ENCODE results near the gene MYDGF.

Gene MYDGF

DNA sequence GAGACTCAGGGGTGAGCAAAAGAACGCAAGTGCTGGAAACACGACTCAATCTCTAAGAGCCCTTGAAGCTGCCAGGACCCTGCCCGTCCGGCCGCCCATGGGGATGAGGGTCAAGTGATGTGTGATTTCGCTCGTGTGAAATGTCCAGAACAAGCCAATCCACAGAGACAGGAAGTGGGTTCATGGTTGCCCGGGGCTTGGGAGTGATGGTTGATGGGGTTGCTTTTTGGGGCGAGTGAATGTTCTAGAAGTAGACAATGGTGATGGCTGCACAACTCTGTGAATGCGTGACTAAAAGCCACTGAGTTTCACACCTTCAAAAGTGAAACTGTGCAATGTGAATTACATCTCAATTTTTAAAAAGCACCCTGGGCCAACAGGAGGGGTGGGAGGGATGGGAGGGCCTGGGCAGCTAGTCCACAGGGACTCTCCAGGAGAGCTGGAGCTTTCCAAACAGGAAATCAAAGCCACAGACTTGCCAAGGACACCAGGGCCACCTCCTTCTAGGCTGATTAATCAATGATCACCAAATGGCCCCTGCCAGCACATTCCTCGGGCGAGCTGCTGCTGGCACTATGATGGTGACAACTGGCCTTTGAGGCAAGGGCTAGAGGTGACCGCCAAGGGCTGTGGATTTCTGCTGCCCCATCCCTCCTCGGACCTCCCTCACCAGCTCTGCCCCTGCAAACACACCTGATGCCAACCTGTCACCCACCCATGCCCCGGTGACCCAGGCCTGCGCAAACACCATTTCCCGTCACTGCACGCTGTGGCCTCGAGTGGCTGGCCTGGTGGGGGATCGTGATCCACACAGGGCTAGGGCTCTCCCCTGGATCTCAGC is 39.5 kb upstream of the MYDGF start:
- H3K27me3 ChIP-seq (ENCODE audit: control insufficient read depth, insufficient read depth, low read length): no peaks in the 10 kb centered on the region
- peaks cover 41% of the 10 kb centered on the region for H3K36me3 ChIP-seq (ENCODE audit: control insufficient read depth, low read depth, low read length)
- no peak overlapping the region for H3K9ac ChIP-seq (ENCODE audit: low read length)
- H3K4me3 ChIP-seq (ENCODE audit: low read length): no peak overlapping the region
- H3K4me1 ChIP-seq (ENCODE audit: control insufficient read depth, low read depth, low read length): no peaks in the 10 kb centered on the region
- no peaks in the 10 kb centered on the region for H3K9me3 ChIP-seq (ENCODE audit: control insufficient read depth, low read depth, low read length)
- H3K27ac ChIP-seq (ENCODE audit: low read length): no peak overlapping the region

GRCh38 chr19:4707956-4708650 is 38.0 kb upstream of the MYDGF start:
- peaks cover 41% of the 10 kb centered on the region for H3K36me3 ChIP-seq (ENCODE audit: control insufficient read depth, low read depth, low read length)
- H3K9ac ChIP-seq (ENCODE audit: low read length): no peak overlapping the region
- no peak overlapping the region for H3K4me3 ChIP-seq (ENCODE audit: low read length)
- no peaks in the 10 kb centered on the region for H3K9me3 ChIP-seq (ENCODE audit: control insufficient read depth, low read depth, low read length)
- H3K27me3 ChIP-seq (ENCODE audit: control insufficient read depth, insufficient read depth, low read length): no peaks in the 10 kb centered on the region
- no peak overlapping the region for H3K27ac ChIP-seq (ENCODE audit: low read length)
- no peaks in the 10 kb centered on the region for H3K4me1 ChIP-seq (ENCODE audit: control insufficient read depth, low read depth, low read length)

DNA sequence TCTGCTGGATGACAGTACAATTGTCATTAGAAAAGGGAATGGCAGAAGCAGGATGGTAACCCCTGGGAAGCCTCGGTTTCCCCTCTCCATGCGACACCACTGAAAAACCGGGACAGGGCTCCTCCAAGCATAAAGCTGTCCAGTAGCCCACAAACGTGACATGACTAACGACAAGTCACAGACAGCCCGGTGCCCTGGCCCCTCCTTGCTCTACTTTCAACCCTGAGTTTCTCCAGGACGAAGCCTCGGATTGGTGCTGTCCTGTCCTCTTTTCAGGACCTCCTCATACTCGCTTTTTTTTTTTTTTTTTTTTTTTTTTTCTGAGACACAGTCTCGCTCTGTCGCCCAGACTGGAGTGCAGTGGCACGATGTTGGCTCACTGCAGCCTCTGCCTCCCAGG is 37.2 kb upstream of the MYDGF start:
- Histone ChIP-seq H3K4me3 (ENCODE audit: low read length) (no peak overlapping the region), H3K27ac (ENCODE audit: low read length) (no peak overlapping the region), H3K4me1 (ENCODE audit: control insufficient read depth, low read depth, low read length) (no peaks in the 10 kb centered on the region), H3K27me3 (ENCODE audit: control insufficient read depth, insufficient read depth, low read length) (no peaks in the 10 kb centered on the region), H3K36me3 (ENCODE audit: control insufficient read depth, low read depth, low read length) (peaks cover 39% of the 10 kb centered on the region), H3K9me3 (ENCODE audit: control insufficient read depth, low read depth, low read length) (no peaks in the 10 kb centered on the region), H3K9ac (ENCODE audit: low read length) (no peak overlapping the region)

- no peak overlapping the region for H3K9ac ChIP-seq (ENCODE audit: low read length)
- no peak overlapping the region for H3K4me3 ChIP-seq (ENCODE audit: low read length)
- no peak overlapping the region for H3K27ac ChIP-seq (ENCODE audit: low read length)
- H3K27me3 ChIP-seq (ENCODE audit: control insufficient read depth, insufficient read depth, low read length): no peaks in the 10 kb centered on the region
- H3K36me3 ChIP-seq (ENCODE audit: control insufficient read depth, low read depth, low read length): peaks cover 47% of the 10 kb centered on the region
- no peaks in the 10 kb centered on the region for H3K9me3 ChIP-seq (ENCODE audit: control insufficient read depth, low read depth, low read length)
- H3K4me1 ChIP-seq (ENCODE audit: control insufficient read depth, low read depth, low read length): no peaks in the 10 kb centered on the region
These were observed 35.4 kb upstream of the MYDGF start for GRCh38 chr19:4705413-4706131.

DNA sequence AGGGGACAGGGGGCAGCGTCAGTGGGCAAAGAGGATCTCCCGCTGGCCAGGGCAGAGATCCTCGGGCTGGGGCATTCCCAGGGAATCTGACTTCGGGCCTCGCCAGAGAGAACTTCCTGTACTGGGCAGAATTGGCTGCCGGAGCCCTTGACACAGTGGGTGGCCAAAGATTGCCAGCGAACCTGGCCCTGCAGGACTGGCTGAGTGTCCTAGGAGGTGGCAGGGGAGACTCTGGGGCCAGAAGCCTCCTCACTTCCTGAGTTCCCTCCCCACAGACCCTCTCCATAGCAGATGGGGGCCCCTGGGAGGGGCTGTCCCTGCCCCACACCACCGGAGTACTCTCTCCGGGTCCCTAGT is 34.2 kb upstream of the MYDGF start:
- Histone ChIP-seq H3K4me1 (ENCODE audit: control insufficient read depth, low read depth, low read length) (no peaks in the 10 kb centered on the region), H3K9me3 (ENCODE audit: control insufficient read depth, low read depth, low read length) (no peaks in the 10 kb centered on the region), H3K9ac (ENCODE audit: low read length) (no peak overlapping the region), H3K27ac (ENCODE audit: low read length) (no peak overlapping the region), H3K4me3 (ENCODE audit: low read length) (no peak overlapping the region), H3K36me3 (ENCODE audit: control insufficient read depth, low read depth, low read length) (peaks cover 48% of the 10 kb centered on the region), H3K27me3 (ENCODE audit: control insufficient read depth, insufficient read depth, low read length) (no peaks in the 10 kb centered on the region)

- H3K27ac ChIP-seq (ENCODE audit: low read length): no peak overlapping the region
- H3K36me3 ChIP-seq (ENCODE audit: control insufficient read depth, low read depth, low read length): peaks cover 48% of the 10 kb centered on the region
- no peak overlapping the region for H3K9ac ChIP-seq (ENCODE audit: low read length)
These were observed 33.7 kb upstream of the MYDGF start for GRCh38 chr19:4703671-4704316.

GRCh38 chr19:4702764-4703163 is 32.6 kb upstream of the MYDGF start:
- Histone ChIP-seq H3K9ac (ENCODE audit: low read length) (no peak overlapping the region), H3K27me3 (ENCODE audit: control insufficient read depth, insufficient read depth, low read length) (no peaks in the 10 kb centered on the region), H3K36me3 (ENCODE audit: control insufficient read depth, low read depth, low read length) (peaks cover 49% of the 10 kb centered on the region), H3K27ac (ENCODE audit: low read length) (no peak overlapping the region), H3K9me3 (ENCODE audit: control insufficient read depth, low read depth, low read length) (no peaks in the 10 kb centered on the region), H3K4me3 (ENCODE audit: low read length) (no peak overlapping the region), H3K4me1 (ENCODE audit: control insufficient read depth, low read depth, low read length) (no peaks in the 10 kb centered on the region)

More at GRCh38 chr19:4703671-4704316, 33.7 kb upstream of the MYDGF start:
- H3K9me3 ChIP-seq (ENCODE audit: control insufficient read depth, low read depth, low read length): no peaks in the 10 kb centered on the region
- no peak overlapping the region for H3K4me3 ChIP-seq (ENCODE audit: low read length)
- H3K27me3 ChIP-seq (ENCODE audit: control insufficient read depth, insufficient read depth, low read length): no peaks in the 10 kb centered on the region
- no peaks in the 10 kb centered on the region for H3K4me1 ChIP-seq (ENCODE audit: control insufficient read depth, low read depth, low read length)

GRCh38 chr19:4701557-4701956 is 31.4 kb upstream of the MYDGF start:
- peaks cover 61% of the 10 kb centered on the region for H3K36me3 ChIP-seq (ENCODE audit: control insufficient read depth, low read depth, low read length)
- H3K27me3 ChIP-seq (ENCODE audit: control insufficient read depth, insufficient read depth, low read length): no peaks in the 10 kb centered on the region
- no peaks in the 10 kb centered on the region for H3K4me1 ChIP-seq (ENCODE audit: control insufficient read depth, low read depth, low read length)
- no peaks in the 10 kb centered on the region for H3K9me3 ChIP-seq (ENCODE audit: control insufficient read depth, low read depth, low read length)
- no peak overlapping the region for H3K9ac ChIP-seq (ENCODE audit: low read length)
- H3K4me3 ChIP-seq (ENCODE audit: low read length): no peak overlapping the region
- no peak overlapping the region for H3K27ac ChIP-seq (ENCODE audit: low read length)

- no peak overlapping the region for H3K27ac ChIP-seq (ENCODE audit: low read length)
- H3K9ac ChIP-seq (ENCODE audit: low read length): no peak overlapping the region
- no peaks in the 10 kb centered on the region for H3K9me3 ChIP-seq (ENCODE audit: control insufficient read depth, low read depth, low read length)
- no peaks in the 10 kb centered on the region for H3K27me3 ChIP-seq (ENCODE audit: control insufficient read depth, insufficient read depth, low read length)
- peaks cover 64% of the 10 kb centered on the region for H3K36me3 ChIP-seq (ENCODE audit: control insufficient read depth, low read depth, low read length)
- H3K4me1 ChIP-seq (ENCODE audit: control insufficient read depth, low read depth, low read length): no peaks in the 10 kb centered on the region
- no peak overlapping the region for H3K4me3 ChIP-seq (ENCODE audit: low read length)
These were observed 30.5 kb upstream of the MYDGF start for GRCh38 chr19:4700693-4700970.

- H3K4me3 ChIP-seq (ENCODE audit: low read length): no peak overlapping the region
- H3K27ac ChIP-seq (ENCODE audit: low read length): no peak overlapping the region
- no peaks in the 10 kb centered on the region for H3K4me1 ChIP-seq (ENCODE audit: control insufficient read depth, low read depth, low read length)
- no peaks in the 10 kb centered on the region for H3K9me3 ChIP-seq (ENCODE audit: control insufficient read depth, low read depth, low read length)
- no peaks in the 10 kb centered on the region for H3K27me3 ChIP-seq (ENCODE audit: control insufficient read depth, insufficient read depth, low read length)
- no peak overlapping the region for H3K9ac ChIP-seq (ENCODE audit: low read length)
- H3K36me3 ChIP-seq (ENCODE audit: control insufficient read depth, low read depth, low read length): peaks cover 65% of the 10 kb centered on the region
These were observed 29.9 kb upstream of the MYDGF start for GRCh38 chr19:4699826-4700692.

DNA sequence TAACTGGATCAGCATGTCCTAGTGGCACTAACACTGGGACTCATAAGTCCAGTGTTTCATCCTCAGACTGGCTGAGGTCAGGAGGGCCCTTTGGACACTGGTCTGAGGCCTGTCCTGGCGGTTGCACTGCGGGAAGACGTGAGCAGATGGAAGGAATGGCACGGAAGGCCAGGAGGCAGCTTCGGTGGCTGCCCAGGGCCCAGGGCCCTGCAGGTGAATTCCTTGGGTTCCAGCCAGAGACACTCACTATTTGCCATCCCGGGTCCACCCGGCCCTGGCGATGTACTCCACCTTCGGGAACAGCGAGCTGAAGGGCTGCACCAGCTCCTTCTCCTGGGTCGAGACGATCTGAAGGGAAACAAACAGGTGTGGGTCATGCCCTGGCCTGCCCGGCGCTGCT is 27.2 kb upstream of the MYDGF start:
- Histone ChIP-seq H3K4me1 (ENCODE audit: control insufficient read depth, low read depth, low read length) (no peaks in the 10 kb centered on the region), H3K27ac (ENCODE audit: low read length) (no peak overlapping the region), H3K9ac (ENCODE audit: low read length) (no peak overlapping the region), H3K4me3 (ENCODE audit: low read length) (no peak overlapping the region), H3K9me3 (ENCODE audit: control insufficient read depth, low read depth, low read length) (no peaks in the 10 kb centered on the region), H3K27me3 (ENCODE audit: control insufficient read depth, insufficient read depth, low read length) (no peaks in the 10 kb centered on the region), H3K36me3 (ENCODE audit: control insufficient read depth, low read depth, low read length) (peaks cover 67% of the 10 kb centered on the region)
